NCI-H2107 (cell line): Measurements from ENCODE around the gene KLK13.

Source experiments
- DNase-seq: peaks from one replicate; lab custom pipeline; 2025; lab: John Stamatoyannopoulos, UW

KLK13 gene

GRCh38 chr19:51091895-51092873, 27.3 kb upstream of the KLK13 start:
- DNase-seq: no peak

- no peak for DNase-seq
These were observed 26.2 kb upstream of the KLK13 start for GRCh38 chr19:51091126-51091525.

GRCh38 chr19:51090471-51090870, 25.6 kb upstream of the KLK13 start:
- DNase-seq: no peak

- no peak for DNase-seq
These were observed 24.9 kb upstream of the KLK13 start for GRCh38 chr19:51089786-51090185.

GRCh38 chr19:51086153-51086850, 21.4 kb upstream of the KLK13 start:
- no peak for DNase-seq

DNA sequence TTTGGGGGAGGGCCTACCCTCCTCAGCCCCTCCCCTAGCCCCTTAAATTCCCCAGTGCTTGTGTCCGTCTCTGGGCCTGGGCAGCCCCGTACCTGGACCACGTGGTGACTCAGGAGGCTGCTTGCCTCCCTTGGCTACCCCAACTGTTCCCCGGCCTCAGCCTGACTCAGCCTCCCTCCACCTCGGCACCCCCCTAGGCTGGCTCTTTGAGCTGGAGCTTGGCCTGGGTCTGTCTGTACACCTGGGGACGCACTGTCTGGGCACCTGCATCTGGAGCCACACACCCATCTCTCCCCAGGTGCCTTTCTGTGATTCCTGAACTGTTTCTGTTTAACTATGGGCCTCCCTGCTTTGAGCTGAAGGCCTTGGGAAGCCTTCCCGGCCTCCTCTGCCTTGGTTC, 19.6 kb upstream of the KLK13 start:
- DNase-seq: no peak

- DNase-seq: no peak
These were observed 18.9 kb upstream of the KLK13 start for GRCh38 chr19:51083783-51084182.

DNA sequence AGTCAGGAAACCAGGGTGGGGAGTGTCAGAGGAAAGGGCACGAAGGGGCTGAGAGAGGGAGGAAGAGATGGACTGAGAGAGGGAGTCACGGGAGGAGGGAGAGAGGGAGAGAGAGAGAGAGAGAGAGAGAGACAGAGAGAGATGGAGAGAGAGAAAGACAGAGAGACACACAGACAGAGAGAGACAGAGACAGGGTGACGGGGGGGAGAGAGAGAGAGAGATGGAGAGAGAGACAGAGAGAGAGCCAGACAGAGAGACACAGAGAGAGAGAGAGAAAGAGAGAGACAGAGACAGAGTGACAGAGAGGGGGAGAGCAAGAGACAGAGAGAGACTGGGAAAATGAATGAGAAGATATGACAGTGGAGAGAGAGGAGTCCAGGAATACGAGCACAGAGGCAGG, 18.3 kb upstream of the KLK13 start:
- no peak for DNase-seq

GRCh38 chr19:51082611-51083010, 17.7 kb upstream of the KLK13 start, which contains the start of gene KLK14:
Gene KLK14, minus strand, starts transcription at chr19:51082887. Its CDS starts 273 bp downstream, at chr19:51082614.
- no peak for DNase-seq

- DNase-seq: no peak
These were observed 16.6 kb upstream of the KLK13 start for GRCh38 chr19:51081476-51081875.

- DNase-seq: no peak
These were observed 14.7 kb upstream of the KLK13 start for GRCh38 chr19:51079481-51080110.

GRCh38 chr19:51078731-51079130, 13.8 kb upstream of the KLK13 start:
- no peak for DNase-seq

DNA sequence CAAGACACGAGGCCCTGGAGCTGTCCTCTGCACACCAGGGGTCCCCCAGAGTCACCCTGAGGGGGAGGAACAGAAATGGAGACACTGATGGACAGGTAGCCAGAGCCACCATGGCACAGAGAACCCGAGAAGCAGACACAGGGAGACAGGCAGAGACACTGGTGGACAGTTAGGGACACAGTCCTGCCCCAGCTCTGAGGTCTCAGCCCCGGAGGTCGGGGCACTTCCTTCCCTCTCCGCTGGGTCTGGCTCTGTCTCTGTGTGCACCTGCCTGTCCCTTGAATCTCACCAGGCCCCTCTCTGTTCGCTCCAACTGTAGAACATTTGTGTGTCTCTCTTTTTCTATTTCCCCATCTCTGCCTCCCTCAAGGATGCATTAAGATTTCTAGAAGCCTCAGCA, 13.2 kb upstream of the KLK13 start:
- DNase-seq: no peak

GRCh38 chr19:51076631-51077213, 11.8 kb upstream of the KLK13 start:
- no peak for DNase-seq

DNA sequence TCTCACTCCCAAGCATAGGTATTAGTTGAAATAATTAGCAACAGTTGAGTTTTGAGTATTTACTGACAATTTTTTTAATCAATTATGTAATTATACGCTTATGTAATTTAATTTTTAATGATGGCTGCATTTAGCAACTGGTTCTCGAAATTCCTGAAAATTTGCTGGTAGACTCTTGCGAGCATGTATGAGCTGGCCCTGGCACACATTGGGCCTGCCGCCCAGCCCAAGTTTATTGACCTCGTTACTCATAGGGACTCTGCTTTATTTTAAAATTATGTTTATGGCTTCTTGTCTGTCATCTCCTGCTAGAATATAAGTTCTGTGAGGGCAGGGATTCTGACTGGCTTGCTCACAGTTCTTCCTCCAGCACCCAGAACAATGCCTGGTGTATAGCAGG, 11.1 kb upstream of the KLK13 start:
- no peak for DNase-seq

GRCh38 chr19:51071095-51071405, 6.2 kb upstream of the KLK13 start:
- no peak for DNase-seq

- no peak for DNase-seq
These were observed 5.6 kb upstream of the KLK13 start for GRCh38 chr19:51070334-51071094.

- no peak for DNase-seq
These were observed 1.7 kb upstream of the KLK13 start for GRCh38 chr19:51066393-51067186.

DNA sequence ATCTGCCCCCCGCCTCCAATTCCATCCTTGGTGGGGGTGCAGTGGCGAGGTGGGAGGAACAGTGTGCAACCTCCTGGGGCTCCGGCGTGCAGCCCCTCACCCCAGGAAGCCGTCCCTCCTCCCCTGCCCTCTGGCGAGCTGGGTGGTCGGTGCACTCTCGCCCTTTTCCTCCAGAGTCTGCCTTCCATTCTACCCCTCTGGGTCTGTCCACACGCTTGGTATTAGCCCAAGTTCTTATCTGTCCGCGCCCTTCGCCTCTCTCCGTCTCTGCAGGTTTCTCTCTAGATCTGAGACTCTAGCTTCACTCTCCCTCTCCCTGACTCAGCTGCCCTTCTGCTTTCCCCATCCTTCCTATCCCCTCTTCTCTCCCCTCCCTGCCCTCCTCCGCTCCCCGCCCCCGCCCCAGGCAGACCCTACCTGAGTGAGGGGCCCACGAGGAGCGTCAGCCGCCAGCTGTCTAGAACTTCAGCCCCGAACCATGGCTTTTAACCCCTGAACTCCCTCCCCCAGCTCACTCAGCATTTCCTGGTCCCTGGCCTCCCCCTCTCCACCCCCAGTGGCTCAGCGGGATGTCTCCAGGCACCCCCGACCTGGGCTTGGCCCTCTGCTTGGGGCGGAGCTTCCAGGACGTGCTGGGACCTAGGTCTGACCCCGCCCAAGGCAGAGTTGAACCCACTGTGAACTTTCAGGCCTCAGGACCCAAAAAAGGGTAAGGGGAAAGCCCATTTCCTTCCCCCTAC, 499 bp upstream of the KLK13 start:
- no peak for DNase-seq

GRCh38 chr19:51063664-51064063, 1.2 kb downstream of the KLK13 start:
- DNase-seq: no peak
